Activated CD8-positive, alpha-beta memory T cell treated with anti-CD3 and anti-CD28 coated beads for 48 hours (primary cell): ENCODE measurements around the gene LHX4.

Experiments used
- DNase-seq, 3 experiments: peaks; one replicate each; pipeline ENCODE4 v3.0.0-alpha.2; 2020; ENCODE audit warnings: low read depth in 2 of 3, low spot score in 2 of 3

Gene LHX4

GRCh38 chr1:180294711-180295110 lies 64.6 kb downstream of the LHX4 start:
- DNase-seq: no peak

DNA sequence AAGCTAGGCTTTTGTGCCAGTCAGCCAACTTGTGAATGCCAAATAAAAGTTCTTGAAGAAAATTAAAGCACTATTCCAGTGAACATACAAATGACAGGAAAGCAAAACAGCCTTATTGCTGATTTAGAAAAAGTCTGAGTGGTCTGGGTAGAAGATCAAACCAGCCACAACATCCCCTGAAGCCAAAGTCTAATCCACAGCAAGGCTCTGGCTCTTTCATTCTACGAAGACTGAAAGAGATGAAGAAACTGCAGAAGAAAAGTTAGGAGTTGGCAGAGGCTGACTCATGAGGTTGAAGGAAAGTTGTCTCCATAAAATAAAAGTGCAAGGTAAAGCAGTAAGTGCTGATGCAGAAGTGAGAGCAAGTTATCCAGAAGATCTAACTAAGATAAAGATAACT lies 65.9 kb downstream of the LHX4 start:
- no peak for DNase-seq

- DNase-seq: no peak
Observed at GRCh38 chr1:180299479-180300221, 69.6 kb downstream of the LHX4 start.

- DNase-seq: no peak
Observed at GRCh38 chr1:180301135-180301742, 71.2 kb downstream of the LHX4 start.

DNA sequence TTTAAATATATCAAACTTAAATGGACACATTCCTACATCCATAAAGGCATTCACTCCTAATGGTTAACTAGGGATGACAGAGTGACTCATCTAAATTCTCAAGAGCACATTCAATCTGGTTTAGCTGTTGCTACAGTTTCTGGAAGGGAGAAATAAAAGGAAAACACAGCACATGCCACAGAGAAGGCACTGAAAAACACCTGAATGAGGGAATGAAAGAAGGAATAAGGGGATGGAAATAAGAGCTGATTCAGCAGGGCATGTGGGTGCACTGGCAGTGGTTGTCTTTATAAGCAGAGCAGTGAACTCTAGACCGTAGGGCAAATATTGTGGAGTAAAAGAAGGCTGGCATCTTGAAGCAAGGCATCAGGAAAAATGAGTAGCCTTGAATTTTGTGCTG lies 79.3 kb downstream of the LHX4 start:
- no peak for DNase-seq

GRCh38 chr1:180310095-180310494 lies 80.0 kb downstream of the LHX4 start:
- no peak for DNase-seq

GRCh38 chr1:180311011-180311730 lies 81.1 kb downstream of the LHX4 start:
- DNase-seq: no peak

- DNase-seq: no peak
Observed at GRCh38 chr1:180312926-180313325, 82.9 kb downstream of the LHX4 start.

- DNase-seq: no peak
Observed at GRCh38 chr1:180327089-180327488, 97.0 kb downstream of the LHX4 start.
